ENCODE data around the gene MRFAP1L1.

- no peak for TF ChIP-seq EZH2 (IDR thresholded peaks at IDR 0.05; ENCODE audit: insufficient read depth, poor library complexity, severe bottlenecking)
- no peak for TF ChIP-seq EZH2phosphoT487 (IDR thresholded peaks at IDR 0.05; ENCODE audit: insufficient read depth, low read depth)
These were observed 9.4 kb upstream of the MRFAP1L1 start for GRCh38 chr4:6718932-6719610.
